ENCODE data around the gene MMP15.
"Not testable (repeated sequence)": the region's sequence is repeated elsewhere in the genome, so short reads cannot be mapped to it uniquely, and the experiment has no call there.

MMP15 gene

DNA sequence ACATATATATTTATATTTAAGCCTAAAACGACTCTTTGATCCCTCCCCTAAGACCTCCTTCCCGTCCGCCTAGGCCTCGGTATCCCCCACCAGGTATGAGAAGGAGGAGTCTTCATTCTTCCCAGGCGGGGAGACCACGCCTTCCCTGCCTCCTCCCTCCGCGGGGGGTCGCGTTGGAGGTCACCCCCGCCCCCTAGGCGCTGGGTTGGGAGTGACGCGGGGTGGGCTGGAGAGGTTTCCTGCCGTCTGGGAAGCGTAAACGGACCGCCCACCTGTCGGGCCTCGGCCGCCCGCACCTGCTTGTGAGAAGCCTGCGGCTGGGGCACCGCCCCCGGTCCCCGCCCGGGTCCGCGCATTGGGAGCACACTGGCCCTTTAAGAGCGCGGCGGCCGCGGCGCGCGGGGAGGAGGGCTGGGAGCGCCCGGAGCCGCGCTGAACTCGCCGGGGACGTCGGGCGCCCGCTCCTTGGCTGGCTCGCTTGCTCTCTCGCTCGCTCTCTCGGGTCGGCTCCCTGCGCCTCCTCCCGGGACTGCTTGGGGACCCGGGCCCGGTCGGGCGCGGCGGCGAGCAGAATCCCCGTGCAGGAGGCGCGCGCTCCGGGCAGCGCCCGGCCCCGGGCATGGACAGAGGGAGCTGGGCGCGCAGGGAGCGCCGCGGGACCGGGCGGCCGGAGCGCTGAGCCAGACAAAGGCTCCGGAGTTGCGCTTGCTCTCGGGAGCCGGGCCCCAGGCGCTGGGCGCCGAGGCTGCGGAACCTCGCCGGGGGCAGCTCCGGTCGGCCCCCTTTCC, at the start of gene MMP15:
MMP15 (plus strand) TSS at position 404 of the 788 bp plus-strand sequence. CDS start 597 bp downstream, outside the sequence.
- DNase-seq, result peak; percentile 38

- no peak for DNase-seq
Observed at GRCh38 chr16:57976331-57976796, 49.2 kb upstream of the MMP15 start.

- DNase-seq, result no peak
Observed at GRCh38 chr16:57977418-57978069, 48.0 kb upstream of the MMP15 start.

GRCh38 chr16:57978070-57978465, 47.5 kb upstream of the MMP15 start:
- DNase-seq, result not testable (repeated sequence)

GRCh38 chr16:57979006-57979585, 46.5 kb upstream of the MMP15 start:
- no peak for DNase-seq

DNA sequence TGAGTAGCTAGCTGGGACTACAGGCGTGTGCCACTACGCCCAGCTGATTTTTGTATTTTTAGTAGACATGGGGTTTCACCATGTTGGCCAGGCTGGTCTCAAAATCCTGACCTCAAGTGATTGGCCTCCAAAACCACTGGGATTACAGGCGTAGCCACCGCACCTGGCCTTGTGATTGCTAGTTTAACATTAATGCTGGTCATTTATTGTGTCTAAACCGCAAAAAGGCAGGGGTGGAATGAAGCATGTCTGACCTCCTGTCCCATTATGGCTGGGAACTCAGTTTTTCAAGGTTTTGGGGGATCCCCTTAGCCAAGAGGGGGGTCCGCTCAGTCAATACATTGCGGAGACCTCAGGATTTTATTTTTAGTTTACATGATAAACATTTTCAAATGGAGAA, 43.9 kb upstream of the MMP15 start:
- DNase-seq, result no peak

GRCh38 chr16:57982385-57982784, 43.2 kb upstream of the MMP15 start:
- no peak for DNase-seq

GRCh38 chr16:57984443-57985203, 40.9 kb upstream of the MMP15 start:
- peak; percentile 88 for DNase-seq

GRCh38 chr16:57985204-57986181, 40.1 kb upstream of the MMP15 start:
- no peak for DNase-seq

DNA sequence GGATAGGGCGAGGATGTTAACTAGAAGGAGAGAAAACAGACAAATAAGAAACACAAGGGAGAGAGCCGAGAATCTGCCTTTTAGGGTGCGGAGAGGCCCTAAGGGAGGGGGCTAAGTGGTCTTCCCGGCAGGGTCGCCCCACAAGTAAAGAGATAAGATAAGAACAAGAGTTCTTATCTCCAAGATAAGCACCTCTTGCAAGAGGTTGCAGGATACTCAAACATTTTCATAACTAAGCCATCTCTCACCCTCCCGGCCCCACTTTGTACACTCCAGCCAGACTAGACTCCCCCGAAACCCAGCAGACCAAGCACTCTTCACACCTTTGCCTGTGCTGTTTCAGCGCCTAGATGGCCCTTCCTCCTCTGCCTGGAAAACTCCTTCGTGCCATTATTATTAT, 39.4 kb upstream of the MMP15 start:
- no peak for DNase-seq

GRCh38 chr16:57987441-57988177, 37.9 kb upstream of the MMP15 start:
- DNase-seq, result no peak

- DNase-seq, result no peak
Observed at GRCh38 chr16:57988929-57989328, 36.6 kb upstream of the MMP15 start.

- DNase-seq, result no peak
Observed at GRCh38 chr16:57991551-57992059, 33.9 kb upstream of the MMP15 start.

- DNase-seq, result no peak
Observed at GRCh38 chr16:57992084-57992483, 33.5 kb upstream of the MMP15 start.

DNA sequence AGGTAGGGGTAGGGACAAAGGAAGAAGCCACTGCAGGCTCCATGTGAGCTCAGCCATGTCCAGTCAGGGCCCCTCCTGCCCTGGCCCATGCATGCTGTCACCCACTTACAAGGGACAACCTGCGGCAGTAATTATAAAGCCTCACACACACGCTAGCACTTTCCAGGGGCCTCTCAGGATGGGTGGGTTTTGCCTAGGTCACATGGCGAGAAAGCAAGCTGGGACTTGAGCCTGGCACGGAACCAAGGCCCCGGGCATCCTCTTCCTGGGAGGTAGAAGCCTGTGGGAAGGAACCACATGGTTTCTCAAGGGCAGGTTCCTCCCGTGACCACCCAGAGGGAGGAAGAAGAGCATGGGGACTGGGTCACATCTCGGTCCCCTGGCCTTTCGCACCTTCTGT, 32.1 kb upstream of the MMP15 start:
- DNase-seq, result no peak

DNA sequence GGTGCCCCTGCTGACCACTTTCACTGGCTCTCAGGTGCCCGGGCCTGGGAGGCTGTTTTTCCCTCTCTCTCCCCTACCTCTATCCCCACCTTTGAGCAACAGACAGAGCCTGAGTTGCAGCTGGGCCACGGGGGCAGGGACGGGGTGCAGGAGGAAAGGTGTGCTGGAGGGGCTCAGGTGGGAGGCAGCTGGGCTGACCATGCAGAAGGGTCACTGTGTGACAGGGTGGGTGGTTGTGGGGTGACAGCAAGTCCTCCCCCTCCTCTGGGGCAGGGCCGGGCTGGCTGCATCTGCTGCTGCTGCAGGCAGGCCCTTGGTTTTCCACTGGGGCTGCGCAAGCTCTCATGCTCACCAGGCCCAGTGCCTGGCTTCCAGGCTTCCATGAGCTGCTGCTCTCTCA, 31.7 kb upstream of the MMP15 start:
- DNase-seq, result no peak

DNA sequence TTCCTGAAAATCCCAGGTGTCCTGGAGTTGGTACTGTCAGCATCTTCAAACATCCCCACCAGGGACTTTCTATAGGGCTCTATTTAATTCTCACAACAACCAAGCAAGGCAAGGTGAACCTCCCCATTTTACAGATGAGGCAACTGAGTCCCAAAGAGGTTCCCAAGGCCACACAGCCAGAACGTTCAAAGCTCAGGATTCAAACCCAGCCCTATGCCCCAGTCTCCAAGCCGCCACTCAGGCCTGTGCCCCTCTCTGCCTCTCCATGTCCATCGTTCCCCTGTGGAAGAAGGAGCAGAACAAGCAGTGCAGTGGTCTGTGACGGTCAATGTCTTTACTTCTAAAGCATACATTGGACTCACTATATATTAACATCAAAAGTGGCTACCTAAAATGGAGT, 31.2 kb upstream of the MMP15 start:
- no peak for DNase-seq

- no peak for DNase-seq
Observed at GRCh38 chr16:57994778-57995177, 30.8 kb upstream of the MMP15 start.

- DNase-seq, result no peak
Observed at GRCh38 chr16:57995721-57996405, 29.7 kb upstream of the MMP15 start.

DNA sequence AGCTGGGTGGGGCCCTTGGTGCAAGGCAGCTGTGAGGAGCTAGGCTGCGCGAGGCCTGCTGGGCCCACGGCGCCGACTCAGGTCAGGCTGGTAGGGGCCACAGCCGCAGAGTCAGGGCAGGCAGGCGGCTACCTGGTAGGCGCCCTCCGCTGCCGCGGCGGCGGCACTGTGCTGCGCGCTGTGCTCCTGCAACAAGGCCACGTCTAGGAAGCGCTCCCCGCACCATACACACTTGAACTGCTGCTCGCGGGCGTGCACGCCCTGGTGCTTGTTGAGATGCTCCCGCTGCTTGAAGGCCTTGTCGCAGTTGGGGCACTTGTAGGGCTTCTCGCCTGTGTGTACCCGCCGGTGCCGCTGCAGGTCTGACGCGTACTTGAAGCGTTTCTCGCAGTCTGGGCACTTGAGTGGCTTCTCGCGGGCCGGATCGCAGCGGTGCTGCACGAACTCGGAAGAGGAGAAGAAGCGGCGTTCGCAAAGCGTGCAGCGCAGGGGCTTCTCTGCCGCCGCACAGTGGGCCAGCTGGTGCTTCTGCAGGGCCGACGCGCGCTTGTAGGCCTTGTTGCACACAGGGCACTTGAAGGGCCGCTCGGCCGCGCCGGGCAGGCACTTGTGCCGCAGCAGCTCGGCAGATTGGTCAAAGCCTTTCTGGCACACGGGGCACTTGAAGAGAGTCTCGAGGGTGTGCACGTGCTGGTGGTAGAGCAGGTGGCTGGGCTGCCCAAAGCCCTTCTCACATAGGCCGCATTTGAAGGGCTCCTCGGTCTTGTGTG, 29.0 kb upstream of the MMP15 start:
- DNase-seq, result no peak
